Activated CD8-positive, alpha-beta memory T cell treated with anti-CD3 and anti-CD28 coated beads, Interleukin-2, amount 50 U/mL, for 1 hour (primary cell): ENCODE results near the gene NOS2.
"Not testable (repeated sequence)": the region's sequence is repeated elsewhere in the genome, so short reads cannot be mapped to it uniquely, and the experiment has no call there.

Source experiments
- DNase-seq: peaks from one replicate; pipeline ENCODE4 v3.0.0-alpha.2; 2020; ENCODE audit errors: extremely low read depth

Gene NOS2

GRCh38 chr17:27755706-27756466 lies 44.4 kb downstream of the NOS2 start:
- DNase-seq = no peak

GRCh38 chr17:27754549-27754948 lies 45.8 kb downstream of the NOS2 start:
- no peak for DNase-seq

- DNase-seq = not testable (repeated sequence)
Measured at GRCh38 chr17:27753726-27754125, 46.6 kb downstream of the NOS2 start.

- not testable (repeated sequence) for DNase-seq
Measured at GRCh38 chr17:27752831-27753619, 47.3 kb downstream of the NOS2 start.

GRCh38 chr17:27751622-27752490 lies 48.5 kb downstream of the NOS2 start:
- no peak for DNase-seq

- no peak for DNase-seq
Measured at GRCh38 chr17:27751166-27751565, 49.2 kb downstream of the NOS2 start.

- DNase-seq = not testable (repeated sequence)
Measured at GRCh38 chr17:27749562-27750150, 50.7 kb downstream of the NOS2 start.

GRCh38 chr17:27748360-27748825 lies 51.9 kb downstream of the NOS2 start:
- no peak for DNase-seq

GRCh38 chr17:27747462-27748359 lies 52.6 kb downstream of the NOS2 start:
- no peak for DNase-seq

- DNase-seq = no peak
Measured at GRCh38 chr17:27746881-27747280, 53.4 kb downstream of the NOS2 start.

- not testable (repeated sequence) for DNase-seq
Measured at GRCh38 chr17:27746320-27746719, 54.0 kb downstream of the NOS2 start.

- DNase-seq = not testable (repeated sequence)
Measured at GRCh38 chr17:27745207-27745830, 55.0 kb downstream of the NOS2 start.

- no peak for DNase-seq
Measured at GRCh38 chr17:27743281-27743885, 56.9 kb downstream of the NOS2 start.

GRCh38 chr17:27741971-27742575 lies 58.3 kb downstream of the NOS2 start:
- DNase-seq = no peak

- DNase-seq = no peak
Measured at GRCh38 chr17:27741361-27741861, 58.9 kb downstream of the NOS2 start.

- not testable (repeated sequence) for DNase-seq
Measured at GRCh38 chr17:27740541-27740940, 59.8 kb downstream of the NOS2 start.

GRCh38 chr17:27733773-27734172 lies 66.6 kb downstream of the NOS2 start:
- no peak for DNase-seq

GRCh38 chr17:27732746-27733145 lies 67.6 kb downstream of the NOS2 start:
- not testable (repeated sequence) for DNase-seq

- DNase-seq = not testable (repeated sequence)
Measured at GRCh38 chr17:27725982-27726381, 74.3 kb downstream of the NOS2 start.
